Neural progenitor cell (in vitro differentiated cells): Measurements from ENCODE around the gene FMN1. TPM values are rescaled to one million over a fixed set of nuclear protein-coding genes. Genes with fewer than 3 reads are reported as not detected.

Experiments used
- DNase-seq: peaks from one replicate; pipeline ENCODE4 v3.0.0-alpha.2; 2016; ENCODE audit warnings: low spot score
- H2AFZ ChIP-seq: fragments of 200-600 bp; sonication (generic); replicated peaks from 2 replicates; pipeline ENCODE4 v1.6.1; 2016; ENCODE audit warnings: antibody characterized with exemption
- H3F3A ChIP-seq: fragments of 200-600 bp; sonication (generic); 2 replicates; pipeline ENCODE4 v1.6.1; 2016; ENCODE audit warnings: antibody characterized with exemption, low read depth
- H3K27ac ChIP-seq: fragments of 200-600 bp; sonication (generic); 2 replicates; pipeline ENCODE4 v1.5.1; 2016; ENCODE audit warnings: mild to moderate bottlenecking
- H3K27me3 ChIP-seq: fragments of 200-600 bp; sonication (generic); 2 replicates; pipeline ENCODE4 v1.6.1; 2016; ENCODE audit warnings: mild to moderate bottlenecking, moderate library complexity
- H3K36me3 ChIP-seq: fragments of 200-600 bp; sonication (generic); 2 replicates; pipeline ENCODE4 v1.5.1; 2016
- H3K4me1 ChIP-seq: fragments of 200-600 bp; sonication (generic); 2 replicates; pipeline ENCODE4 v1.6.1; 2016; ENCODE audit warnings: mixed run types
- H3K4me2 ChIP-seq: fragments of 200-600 bp; sonication (generic); 2 replicates; pipeline ENCODE4 v1.6.1; 2016
- H3K4me3 ChIP-seq: fragments of 200-600 bp; sonication (generic); 2 replicates; pipeline ENCODE4 v1.5.1; 2016
- H3K79me2 ChIP-seq: fragments of 200-600 bp; sonication (generic); 2 replicates; pipeline ENCODE4 v1.6.1; 2016; ENCODE audit warnings: low read depth
- H3K9ac ChIP-seq: fragments of 200-600 bp; sonication (generic); 2 replicates; pipeline ENCODE4 v1.6.1; 2016
- H3K9me3 ChIP-seq: fragments of 200-600 bp; sonication (generic); 2 replicates; pipeline ENCODE4 v1.5.1; 2016; ENCODE audit warnings: low read depth
- H4K20me1 ChIP-seq: fragments of 200-600 bp; sonication (generic); 2 replicates; pipeline ENCODE4 v1.6.1; 2016; ENCODE audit warnings: low read depth
- H3K27ac Mint-ChIP-seq: 3 replicates; pipeline ENCODE4 v1.8.0; 2021; ENCODE audit warnings: mixed read lengths
- H3K27me3 Mint-ChIP-seq: 2 replicates; pipeline ENCODE4 v1.8.0; 2022; ENCODE audit warnings: low read depth, mild to moderate bottlenecking, inconsistent platforms, moderate library complexity, mixed read lengths; ENCODE audit not compliant: insufficient read depth
- H3K36me3 Mint-ChIP-seq: 3 replicates; pipeline ENCODE4 v1.8.0; 2021; ENCODE audit warnings: mixed read lengths
- H3K4me1 Mint-ChIP-seq: 3 replicates; pipeline ENCODE4 v1.8.0; 2021; ENCODE audit warnings: mixed read lengths
- H3K4me3 Mint-ChIP-seq: 3 replicates; pipeline ENCODE4 v1.8.0; 2021; ENCODE audit warnings: mild to moderate bottlenecking, moderate library complexity, mixed read lengths
- H3K9me3 Mint-ChIP-seq: 3 replicates; pipeline ENCODE4 v1.8.0; 2020; ENCODE audit warnings: mixed read lengths
- EZH2 ChIP-seq: fragments of 200-600 bp; sonication (generic); IDR thresholded peaks from 2 replicates; pipeline ENCODE4 v1.6.1; 2017; ENCODE audit warnings: antibody characterized with exemption, mild to moderate bottlenecking, moderate library complexity
- EZH2phosphoT487 ChIP-seq: fragments of 200-600 bp; sonication (generic); IDR thresholded peaks from 2 replicates; pipeline ENCODE4 v1.6.1; 2017; ENCODE audit warnings: antibody characterized with exemption
- total RNA-seq: library from RNA; depleted of rRNA; stranded (reverse); fragments of >200 nt; gene quantifications from 2 replicates; pipeline ENCODE4 v1.2.3, GENCODE V29; 2015; ENCODE audit warnings: low replicate concordance
- TF ChIP-seq, protein P1 (sequence below): fragments of 200-600 bp; sonication (generic); IDR thresholded peaks from 2 replicates; pipeline ENCODE4 v1.5.1; 2017; ENCODE audit warnings: antibody characterized with exemption, mild to moderate bottlenecking

The FMN1 gene
- total RNA-seq, 1 donor from 2014 or later = 5.7 TPM

DNA sequence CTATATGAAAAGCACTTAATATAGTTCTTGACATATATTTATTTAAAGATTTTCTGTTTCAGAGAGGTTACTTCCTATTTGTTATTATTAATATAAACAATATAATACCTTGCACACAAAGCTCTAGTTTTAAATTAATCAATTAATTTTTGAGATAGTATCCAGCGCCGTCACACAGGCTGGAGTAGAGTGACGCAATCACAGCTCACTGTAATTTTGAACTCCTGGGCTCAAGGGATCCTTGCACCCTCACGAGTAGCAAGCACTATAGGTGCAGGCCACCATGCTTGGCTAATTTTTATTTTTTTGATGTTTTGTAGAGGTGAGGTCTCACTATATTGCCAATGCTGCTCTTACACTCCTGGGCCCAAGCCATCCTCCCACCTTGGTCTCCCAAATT is 267.4 kb downstream of the FMN1 start:
- TF ChIP-seq EZH2phosphoT487 (no peak), EZH2 (no peak)
- TF ChIP-seq, protein P1, sequence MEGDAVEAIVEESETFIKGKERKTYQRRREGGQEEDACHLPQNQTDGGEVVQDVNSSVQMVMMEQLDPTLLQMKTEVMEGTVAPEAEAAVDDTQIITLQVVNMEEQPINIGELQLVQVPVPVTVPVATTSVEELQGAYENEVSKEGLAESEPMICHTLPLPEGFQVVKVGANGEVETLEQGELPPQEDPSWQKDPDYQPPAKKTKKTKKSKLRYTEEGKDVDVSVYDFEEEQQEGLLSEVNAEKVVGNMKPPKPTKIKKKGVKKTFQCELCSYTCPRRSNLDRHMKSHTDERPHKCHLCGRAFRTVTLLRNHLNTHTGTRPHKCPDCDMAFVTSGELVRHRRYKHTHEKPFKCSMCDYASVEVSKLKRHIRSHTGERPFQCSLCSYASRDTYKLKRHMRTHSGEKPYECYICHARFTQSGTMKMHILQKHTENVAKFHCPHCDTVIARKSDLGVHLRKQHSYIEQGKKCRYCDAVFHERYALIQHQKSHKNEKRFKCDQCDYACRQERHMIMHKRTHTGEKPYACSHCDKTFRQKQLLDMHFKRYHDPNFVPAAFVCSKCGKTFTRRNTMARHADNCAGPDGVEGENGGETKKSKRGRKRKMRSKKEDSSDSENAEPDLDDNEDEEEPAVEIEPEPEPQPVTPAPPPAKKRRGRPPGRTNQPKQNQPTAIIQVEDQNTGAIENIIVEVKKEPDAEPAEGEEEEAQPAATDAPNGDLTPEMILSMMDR = no peak
- H3K4me1 ChIP-seq = peaks cover 3% of the 10 kb centered on the region
- H3K36me3 ChIP-seq = peaks cover 7% of the 10 kb centered on the region
- Mint-ChIP-seq H3K27me3 (no peaks in the 10 kb centered on the region), H3K4me1 (no peaks in the 10 kb centered on the region), H3K4me3 (no peak overlapping the region), H3K9me3 (peaks cover 12% of the 10 kb centered on the region), H3K36me3 (no peaks in the 10 kb centered on the region), H3K27ac (no peak overlapping the region)
- H3K27me3 ChIP-seq = no peaks in the 10 kb centered on the region
- no peaks in the 10 kb centered on the region for H3F3A ChIP-seq
- H3K9me3 ChIP-seq = peaks cover 5% of the 10 kb centered on the region
- no peak overlapping the region for H2AFZ ChIP-seq
- no peaks in the 10 kb centered on the region for H3K79me2 ChIP-seq
- no peak overlapping the region for H3K27ac ChIP-seq
- DNase-seq = no peak
- no peak overlapping the region for H3K4me3 ChIP-seq
- no peaks in the 10 kb centered on the region for H4K20me1 ChIP-seq
- H3K9ac ChIP-seq = no peak overlapping the region
- H3K4me2 ChIP-seq = no peak overlapping the region

DNA sequence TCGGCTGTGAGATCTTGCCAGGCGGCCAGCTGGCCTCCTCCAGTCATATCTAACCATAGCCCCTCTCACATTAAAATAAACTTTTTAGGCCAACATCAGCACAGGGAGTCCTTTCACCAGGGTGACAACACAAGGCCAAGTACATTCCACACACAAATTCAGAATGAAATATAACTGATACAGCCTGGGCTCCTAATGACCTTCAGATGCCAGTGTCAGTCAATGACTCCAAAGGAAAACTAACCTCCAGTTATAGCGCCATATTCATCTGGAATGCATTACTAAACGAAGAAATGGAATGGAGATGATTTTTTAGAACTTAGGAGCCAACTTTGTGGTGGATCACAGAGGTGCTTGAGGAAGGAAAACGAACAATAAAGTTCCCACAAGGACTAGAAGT is 271.3 kb downstream of the FMN1 start:
- H3K4me3 Mint-ChIP-seq = no peak overlapping the region
- DNase-seq = no peak
- H3K27me3 ChIP-seq = no peaks in the 10 kb centered on the region

DNA sequence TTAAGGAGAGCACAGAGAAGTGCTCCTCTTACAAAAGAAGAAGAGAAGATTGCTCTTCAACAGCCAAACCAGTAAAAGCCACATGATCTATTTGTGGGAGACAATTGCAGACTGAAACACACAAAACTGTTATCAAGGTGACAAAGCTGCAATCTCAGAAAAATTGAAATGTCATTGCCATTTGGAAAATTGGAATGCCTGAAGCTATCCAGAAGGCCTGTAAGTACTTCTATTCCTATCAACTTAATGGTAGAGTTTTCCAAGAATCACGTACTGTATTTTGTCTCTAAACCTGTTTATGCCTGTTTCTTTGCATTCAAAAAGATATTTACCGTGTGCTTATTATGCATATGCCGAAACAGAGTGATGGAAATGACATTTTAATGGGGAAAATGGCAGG is 272.0 kb downstream of the FMN1 start:
- no peaks in the 10 kb centered on the region for H3K36me3 Mint-ChIP-seq
- H3K27me3 Mint-ChIP-seq = peaks cover 2% of the 10 kb centered on the region
- Histone ChIP-seq H3K9ac (no peak overlapping the region), H3K4me3 (no peak overlapping the region), H3K36me3 (no peaks in the 10 kb centered on the region), H3K79me2 (no peaks in the 10 kb centered on the region), H3K27me3 (no peaks in the 10 kb centered on the region), H4K20me1 (no peaks in the 10 kb centered on the region), H3K4me1 (peaks cover 22% of the 10 kb centered on the region), H3K27ac (no peak overlapping the region), H3F3A (no peaks in the 10 kb centered on the region), H3K4me2 (no peak overlapping the region), H2AFZ (no peak overlapping the region), H3K9me3 (no peaks in the 10 kb centered on the region)
- H3K9me3 Mint-ChIP-seq = no peaks in the 10 kb centered on the region
- DNase-seq = no peak
- no peak overlapping the region for H3K27ac Mint-ChIP-seq
- H3K4me3 Mint-ChIP-seq = no peak overlapping the region
- peaks cover 15% of the 10 kb centered on the region for H3K4me1 Mint-ChIP-seq
- no peak for TF ChIP-seq EZH2phosphoT487
- no peak for TF ChIP-seq EZH2
- TF ChIP-seq, protein P1 = no peak

More for the DNA sequence above, 271.3 kb downstream of the FMN1 start:
- no peak overlapping the region for H2AFZ ChIP-seq
- no peak overlapping the region for H3K9ac ChIP-seq
- Mint-ChIP-seq H3K36me3 (no peaks in the 10 kb centered on the region), H3K4me1 (peaks cover 13% of the 10 kb centered on the region), H3K9me3 (no peaks in the 10 kb centered on the region), H3K27ac (no peak overlapping the region), H3K27me3 (peaks cover 2% of the 10 kb centered on the region)
- H3K4me1 ChIP-seq = peaks cover 16% of the 10 kb centered on the region
- H3K4me2 ChIP-seq = no peak overlapping the region
- H3K4me3 ChIP-seq = no peak overlapping the region
- H3K27ac ChIP-seq = no peak overlapping the region
- H3K79me2 ChIP-seq = no peaks in the 10 kb centered on the region
- H4K20me1 ChIP-seq = no peaks in the 10 kb centered on the region
- H3K36me3 ChIP-seq = no peaks in the 10 kb centered on the region
- no peaks in the 10 kb centered on the region for H3F3A ChIP-seq
- TF ChIP-seq EZH2phosphoT487 (no peak), EZH2 (no peak)
- TF ChIP-seq, protein P1 = no peak
- no peaks in the 10 kb centered on the region for H3K9me3 ChIP-seq
